ENCODE data around the gene IYD.

IYD gene, protein sequence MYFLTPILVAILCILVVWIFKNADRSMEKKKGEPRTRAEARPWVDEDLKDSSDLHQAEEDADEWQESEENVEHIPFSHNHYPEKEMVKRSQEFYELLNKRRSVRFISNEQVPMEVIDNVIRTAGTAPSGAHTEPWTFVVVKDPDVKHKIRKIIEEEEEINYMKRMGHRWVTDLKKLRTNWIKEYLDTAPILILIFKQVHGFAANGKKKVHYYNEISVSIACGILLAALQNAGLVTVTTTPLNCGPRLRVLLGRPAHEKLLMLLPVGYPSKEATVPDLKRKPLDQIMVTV

GRCh38 chr6:150368762-150369161, at the start of gene IYD:
IYD (plus strand) TSS chr6:150369012; CDS start chr6:150369032, 20 bp downstream.
- FAIRE-seq: no peak

DNA sequence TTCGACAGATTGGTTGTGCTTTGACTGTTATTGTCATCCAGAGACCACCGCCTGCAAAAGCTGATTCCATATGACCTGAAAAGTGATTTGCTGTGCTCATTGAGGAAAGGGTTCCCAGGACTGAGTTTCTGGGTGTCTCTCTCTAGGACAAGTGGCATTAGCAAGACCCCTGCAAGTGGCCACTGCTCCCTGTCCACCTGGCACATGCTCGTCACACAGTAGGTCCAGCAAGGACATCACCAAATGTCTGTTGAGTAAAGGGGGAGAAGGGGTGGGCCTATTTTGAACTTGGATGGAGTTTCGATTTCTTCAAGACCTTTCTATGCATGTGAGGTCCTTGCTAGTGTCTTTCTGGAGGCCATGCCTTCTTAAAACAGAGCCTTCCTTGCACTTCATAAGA, 48.9 kb upstream of the IYD start:
- no peak for FAIRE-seq

DNA sequence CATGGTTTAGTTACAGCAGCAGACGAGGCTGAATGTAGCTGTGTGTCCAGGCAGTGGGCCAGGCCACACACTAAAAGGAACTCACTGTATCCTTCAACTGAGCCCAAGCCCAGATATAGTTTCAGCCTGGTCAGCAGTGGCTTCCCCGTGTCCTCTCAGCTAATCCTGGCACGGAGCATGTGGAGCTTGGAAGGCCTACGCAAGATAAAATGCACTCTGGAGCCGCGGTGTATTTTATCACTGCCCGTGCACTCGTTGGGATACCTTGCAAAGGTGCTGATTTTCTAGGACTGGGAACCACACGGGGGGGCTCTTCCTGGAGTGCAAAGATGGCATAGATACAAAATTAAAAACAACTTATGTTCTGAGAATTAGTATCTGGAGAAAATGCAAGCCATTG, 48.4 kb upstream of the IYD start:
- FAIRE-seq: no peak

DNA sequence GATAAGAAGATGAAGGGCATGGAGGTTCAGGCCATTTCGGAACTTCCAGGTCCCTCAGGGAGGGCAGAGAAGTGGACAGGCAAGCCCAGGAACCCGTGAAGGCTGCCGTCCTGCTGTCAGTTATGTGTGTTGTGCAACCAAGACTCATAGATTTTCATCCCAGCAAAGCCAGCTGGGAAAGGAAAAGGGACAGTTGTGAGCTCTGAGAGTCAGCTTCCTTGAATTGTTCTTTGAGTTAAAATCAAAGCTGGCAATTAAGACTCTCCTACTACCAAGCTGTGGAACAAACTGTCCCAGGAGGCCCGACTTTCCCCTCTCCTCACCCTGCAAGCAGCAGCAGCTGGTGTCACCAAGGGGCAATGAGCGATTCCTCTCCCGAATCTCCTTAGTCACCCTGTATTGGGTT, 46.3 kb upstream of the IYD start:
- FAIRE-seq: no peak

GRCh38 chr6:150323205-150323604, 45.6 kb upstream of the IYD start:
- no peak for FAIRE-seq

DNA sequence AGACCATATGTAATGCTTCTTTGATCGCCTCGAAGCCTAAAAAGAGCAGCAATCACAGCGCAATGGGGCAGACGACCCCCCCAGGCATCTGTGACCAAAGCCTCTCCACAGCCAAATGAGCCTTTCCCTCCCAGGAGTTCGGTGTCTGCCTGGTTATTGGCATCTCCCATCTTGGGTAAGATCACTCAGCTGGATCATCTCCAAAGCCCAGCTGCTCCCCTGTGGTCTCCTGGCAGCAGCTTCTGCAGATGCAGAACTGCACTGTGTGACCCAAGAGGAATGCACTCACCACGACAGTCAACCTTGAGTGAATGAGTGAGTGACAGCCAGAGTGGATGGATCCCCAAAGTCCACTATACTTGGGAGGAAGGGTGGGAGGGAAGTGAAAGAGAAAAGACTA, 44.8 kb upstream of the IYD start:
- no peak for FAIRE-seq

GRCh38 chr6:150325066-150325772, 43.6 kb upstream of the IYD start:
- FAIRE-seq: no peak

DNA sequence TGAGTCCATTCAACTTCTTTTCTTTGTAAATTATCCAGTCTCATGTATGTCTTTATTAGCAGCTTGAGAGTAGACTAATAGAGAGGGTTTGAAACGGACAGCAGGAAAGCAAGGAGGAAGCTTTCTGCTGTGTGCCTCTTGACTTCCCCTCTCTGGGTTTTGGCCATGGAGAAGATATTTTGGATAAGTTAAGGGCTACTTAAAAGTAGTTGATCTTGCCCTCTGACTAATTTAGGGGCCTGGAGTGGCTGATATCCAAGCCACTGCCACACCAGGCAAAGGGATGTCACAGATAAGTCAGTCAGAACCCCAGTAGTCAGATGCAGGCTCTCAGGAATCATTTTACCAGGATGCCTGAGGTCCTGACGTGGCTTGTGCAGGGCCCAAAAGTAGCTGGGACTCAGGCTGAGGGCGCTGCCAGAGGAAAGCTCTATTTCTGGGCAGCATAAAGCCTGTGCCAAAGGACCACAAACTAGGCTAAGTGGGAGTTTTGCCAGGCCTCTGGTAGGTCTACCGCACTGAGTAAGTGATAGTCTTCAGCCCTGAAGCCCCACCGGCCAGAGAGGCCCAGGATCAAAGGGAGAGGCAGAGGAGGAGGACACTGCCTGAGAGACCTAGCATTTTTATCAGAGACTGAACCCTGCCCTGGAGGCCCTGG, 41.6 kb upstream of the IYD start:
- no peak for FAIRE-seq

GRCh38 chr6:150328744-150329405, 39.9 kb upstream of the IYD start:
- FAIRE-seq: no peak

DNA sequence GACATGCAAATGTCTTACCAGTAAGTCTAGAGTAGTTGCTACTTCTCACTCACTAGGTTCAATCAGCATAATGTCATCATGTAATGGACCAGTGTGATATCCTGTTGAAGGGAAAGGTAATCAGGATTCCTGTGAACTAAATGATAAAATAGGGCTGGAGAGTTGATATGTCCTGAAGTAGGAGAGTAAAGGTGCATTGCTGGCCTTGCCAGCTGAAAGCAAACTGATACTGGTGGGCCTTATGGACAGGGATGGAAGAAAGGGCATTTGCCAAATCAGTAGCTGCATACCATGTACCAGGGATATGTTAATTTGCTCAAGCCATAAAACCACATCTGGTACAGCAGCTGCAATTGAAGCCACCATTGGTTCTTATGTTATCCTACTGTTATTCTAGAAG, 37.5 kb upstream of the IYD start:
- FAIRE-seq: no peak

DNA sequence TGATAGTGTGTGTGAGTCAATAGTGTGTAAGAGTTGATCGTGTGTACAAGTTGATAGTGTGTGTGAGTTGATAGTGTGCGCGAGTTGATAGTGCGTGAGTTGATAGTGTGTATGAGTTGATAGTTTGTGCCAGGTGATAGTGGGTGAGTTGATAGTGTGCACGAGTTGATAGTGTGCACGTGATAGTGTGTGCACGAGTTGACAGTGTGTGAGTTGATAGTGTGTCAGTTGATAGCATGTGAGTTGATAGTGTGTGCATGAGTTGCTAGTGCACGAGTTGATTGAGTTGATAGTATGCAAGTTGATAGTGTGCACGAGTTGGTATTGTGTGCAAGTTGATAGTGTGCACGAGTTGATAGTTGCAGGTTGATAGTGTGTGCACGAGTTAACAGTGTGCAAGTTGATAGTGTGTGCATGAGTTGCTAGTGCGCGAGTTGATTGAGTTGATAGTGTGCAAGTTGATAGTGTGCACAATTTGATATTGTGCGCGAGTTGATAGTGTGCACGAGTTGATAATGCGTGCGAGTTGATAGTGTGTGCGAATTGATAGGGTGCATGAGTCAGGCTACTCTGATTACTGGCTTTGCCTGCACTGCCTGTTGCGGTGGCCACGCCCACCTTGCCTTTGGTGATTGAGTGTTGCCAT, 35.8 kb upstream of the IYD start:
- no peak for FAIRE-seq

DNA sequence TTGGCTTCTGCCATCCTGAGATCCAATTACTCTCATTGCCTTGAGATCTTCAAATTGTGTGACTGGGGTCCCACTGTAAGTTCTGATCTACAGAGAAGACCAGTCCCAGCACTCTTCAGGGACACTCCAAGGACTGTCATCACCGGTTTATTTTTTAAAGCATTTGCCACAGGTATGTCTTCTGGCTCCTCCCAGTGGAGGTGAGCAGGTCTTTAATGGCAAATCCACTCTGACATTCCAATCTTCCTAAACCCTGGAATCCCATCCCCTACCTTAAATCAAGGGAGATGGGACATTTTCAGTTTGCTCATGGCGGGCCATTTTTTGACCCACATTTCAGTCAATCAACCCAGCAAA, 35.2 kb upstream of the IYD start:
- FAIRE-seq: no peak

- FAIRE-seq: no peak
Observed at GRCh38 chr6:150334790-150335783, 33.7 kb upstream of the IYD start.

DNA sequence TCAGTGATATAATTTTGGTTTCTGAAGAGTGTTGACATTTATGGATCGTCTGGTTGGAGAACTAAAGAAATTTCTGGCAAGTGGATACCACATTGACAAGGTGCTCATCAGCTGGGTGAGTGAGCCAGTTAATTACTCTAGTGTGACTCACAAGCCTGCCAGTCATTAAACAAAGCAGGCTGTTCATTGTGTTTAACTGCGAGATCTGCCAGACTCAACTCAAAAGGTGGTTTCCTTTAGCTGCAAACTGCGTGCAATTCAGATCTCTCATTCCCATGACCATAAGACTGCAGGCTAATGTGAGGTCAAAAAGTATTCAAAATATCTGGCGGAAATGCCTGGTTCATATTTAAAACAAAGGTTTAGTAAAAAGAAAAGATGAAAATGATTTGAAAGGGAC, 32.5 kb upstream of the IYD start:
- no peak for FAIRE-seq

DNA sequence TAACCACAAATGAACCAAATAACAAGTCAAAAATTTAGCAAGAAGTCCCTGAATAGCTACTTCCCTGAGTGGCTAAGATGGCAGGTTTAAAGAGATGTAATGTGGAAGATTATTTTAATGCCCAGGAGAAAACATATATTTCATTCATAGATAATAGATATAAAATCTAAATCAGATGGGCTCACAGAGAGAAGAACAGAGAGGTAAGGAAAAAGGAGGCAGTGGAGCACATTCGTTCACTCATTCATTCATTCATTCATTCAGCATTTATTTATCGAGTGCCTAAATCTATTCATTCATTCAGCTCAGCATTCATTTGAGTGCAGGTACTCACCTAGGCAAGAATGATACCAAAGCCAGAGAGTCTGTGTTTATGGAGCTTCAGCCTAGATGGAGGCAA, 32.1 kb upstream of the IYD start:
- FAIRE-seq: no peak

DNA sequence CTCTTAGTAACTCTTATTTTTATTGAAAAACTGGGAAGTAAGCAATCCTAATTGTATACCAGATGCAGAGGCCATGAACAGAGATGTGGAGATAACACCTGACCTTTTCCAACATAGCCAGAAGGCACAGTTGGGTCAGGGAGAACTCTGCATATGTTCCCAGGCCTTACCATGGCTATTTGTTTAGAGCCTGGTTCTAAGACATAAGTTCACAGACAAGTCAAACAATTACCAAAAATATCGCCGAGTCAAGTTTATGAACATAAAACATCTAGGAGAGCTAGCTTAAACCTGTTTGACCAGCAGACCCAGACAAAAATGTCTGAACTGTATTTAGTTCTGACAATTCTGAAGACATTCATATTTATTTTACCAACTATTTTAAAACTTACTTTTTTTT, 26.7 kb upstream of the IYD start:
- FAIRE-seq: peak; percentile 21

GRCh38 chr6:150343434-150343833, 25.4 kb upstream of the IYD start:
- FAIRE-seq: no peak

GRCh38 chr6:150345781-150346180, 23.0 kb upstream of the IYD start:
- no peak for FAIRE-seq

- FAIRE-seq: no peak
Observed at GRCh38 chr6:150346346-150346745, 22.5 kb upstream of the IYD start.

DNA sequence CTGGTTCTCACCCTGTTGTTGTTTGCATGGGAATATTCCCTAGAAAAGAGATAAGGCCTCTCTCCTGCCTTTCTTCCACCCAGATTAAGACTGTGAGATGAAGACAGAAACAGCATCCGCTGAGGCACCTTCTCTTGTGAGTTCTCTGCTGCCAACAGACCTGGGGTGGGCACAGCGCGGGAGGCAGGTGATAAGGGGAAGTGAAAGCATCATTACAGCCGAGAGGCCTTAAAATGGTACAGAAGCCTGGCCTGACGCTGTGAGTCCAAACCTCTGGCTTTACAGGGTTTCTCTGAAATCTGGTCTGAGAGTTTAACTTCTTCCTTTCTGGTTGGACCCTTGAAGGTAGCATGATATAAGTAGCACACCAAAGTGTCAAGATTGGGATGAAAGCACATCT, 21.0 kb upstream of the IYD start:
- FAIRE-seq: no peak

DNA sequence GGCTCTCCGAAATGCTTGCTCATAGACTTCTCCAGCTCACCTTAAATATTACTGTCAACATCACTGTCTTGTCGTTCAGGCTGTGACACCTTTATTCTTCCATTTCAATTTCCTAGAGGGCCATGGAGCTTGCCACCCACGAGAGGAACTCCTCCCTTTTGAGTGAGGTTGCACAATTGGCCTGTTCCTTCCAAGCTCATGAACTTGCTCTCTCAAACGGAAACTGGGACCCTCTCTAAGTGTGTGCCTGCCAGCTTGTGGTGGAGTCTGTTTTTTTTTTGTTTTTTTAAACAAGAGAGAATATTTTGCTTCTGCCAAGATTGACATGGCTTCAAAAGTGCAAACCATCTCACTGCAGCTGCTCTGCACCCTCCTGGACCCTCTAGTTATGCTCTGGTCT, 19.3 kb upstream of the IYD start:
- no peak for FAIRE-seq

Data from G401.6 (cell line).